Liver (tissue), 9 donors: ENCODE data around the gene AHSA1. TPM values are rescaled to one million over a fixed set of nuclear protein-coding genes. Genes with fewer than 3 reads are reported as not detected.

Source experiments
- DNase-seq: peaks from one replicate; pipeline ENCODE4 v3.0.0-alpha.2; 2017; ENCODE audit warnings: low spot score
- H3K27ac ChIP-seq, 2 donors: one replicate each; pipeline ENCODE4 v1.7.0; 2013; ENCODE audit warnings: inconsistent platforms in 2 of 2, low read length in 2 of 2, control low read depth in 1 of 2, low read depth in 1 of 2, mild to moderate bottlenecking in 1 of 2
- H3K27me3 ChIP-seq, 4 donors: one replicate each; pipeline versions ENCODE4 v1.6.1 to v1.7.0; 2013; ENCODE audit warnings: low read length in 3 of 4, inconsistent platforms in 1 of 4, mild to moderate bottlenecking in 1 of 4, moderate library complexity in 1 of 4; ENCODE audit not compliant: control insufficient read depth in 4 of 4, insufficient read depth in 4 of 4
- H3K36me3 ChIP-seq, 4 donors: one replicate each; pipeline versions ENCODE4 v1.6.1 to v1.7.0; 2013; ENCODE audit warnings: low read length in 3 of 4, mild to moderate bottlenecking in 3 of 4, low read depth in 1 of 4, moderate library complexity in 1 of 4; ENCODE audit not compliant: control insufficient read depth in 4 of 4, insufficient read depth in 3 of 4
- H3K4me1 ChIP-seq, 4 donors: one replicate each; pipeline versions ENCODE4 v1.6.1 to v1.7.0; 2013; ENCODE audit warnings: low read length in 3 of 4, mild to moderate bottlenecking in 3 of 4, moderate library complexity in 1 of 4; ENCODE audit not compliant: control insufficient read depth in 4 of 4, insufficient read depth in 4 of 4
- H3K4me3 ChIP-seq, 3 donors: one replicate each; pipeline versions ENCODE4 v1.6.1 to v1.7.0; 2013; ENCODE audit warnings: low read length in 3 of 3, control low read depth in 1 of 3, low read depth in 1 of 3, mild to moderate bottlenecking in 1 of 3
- H3K9ac ChIP-seq, 2 donors: one replicate each; pipeline ENCODE4 v1.7.0; 2013; ENCODE audit warnings: low read length in 2 of 2, mild to moderate bottlenecking in 2 of 2, moderate library complexity in 2 of 2, control low read depth in 1 of 2, low read depth in 1 of 2
- H3K9me3 ChIP-seq, 4 donors: one replicate each; pipeline versions ENCODE4 v1.6.1 to v1.7.0; 2013; ENCODE audit warnings: low read length in 3 of 4; ENCODE audit not compliant: control insufficient read depth in 4 of 4
- ATF3 ChIP-seq: IDR thresholded peaks from 2 replicates; pipeline ENCODE4 v1.6.1; 2016; ENCODE audit warnings: antibody characterized with exemption
- EGR1 ChIP-seq, 2 donors: IDR thresholded peaks; 2 replicates each; pipeline ENCODE4 v1.6.1; 2016 to 2018; ENCODE audit warnings: antibody characterized with exemption in 2 of 2, low read depth in 2 of 2
- FOXA1 ChIP-seq: IDR thresholded peaks from 2 replicates; pipeline ENCODE4 v1.6.1; 2016; ENCODE audit warnings: antibody characterized with exemption
- FOXA2 ChIP-seq: IDR thresholded peaks from 2 replicates; pipeline ENCODE4 v1.6.1; 2016; ENCODE audit warnings: antibody characterized with exemption
- GABPA ChIP-seq, 2 donors: IDR thresholded peaks in 1 of 2; conservative IDR thresholded peaks in 1 of 2; 2 replicates each; pipeline ENCODE4 v1.6.1; 2016; ENCODE audit warnings: antibody characterized with exemption in 2 of 2, mild to moderate bottlenecking in 1 of 2, moderate library complexity in 1 of 2
- HNF4A ChIP-seq, 2 donors: conservative IDR thresholded peaks; 2 replicates each; pipeline ENCODE4 v1.6.1; 2016; ENCODE audit warnings: antibody characterized with exemption in 2 of 2, mild to moderate bottlenecking in 2 of 2
- HNF4G ChIP-seq: IDR thresholded peaks from 2 replicates; pipeline ENCODE4 v1.6.1; 2016; ENCODE audit warnings: antibody characterized with exemption
- JUND ChIP-seq, 2 donors: IDR thresholded peaks; 2 replicates each; pipeline ENCODE4 v1.6.1; 2016; ENCODE audit warnings: antibody characterized with exemption in 2 of 2
- MAX ChIP-seq: IDR thresholded peaks from 2 replicates; pipeline ENCODE4 v1.6.1; 2016; ENCODE audit warnings: antibody characterized with exemption
- NR2F2 ChIP-seq: IDR thresholded peaks from 2 replicates; pipeline ENCODE4 v1.6.1; 2016; ENCODE audit warnings: antibody characterized with exemption
- RAD21 ChIP-seq, 2 donors: IDR thresholded peaks; 2 replicates each; pipeline ENCODE4 v1.6.1; 2016; ENCODE audit warnings: antibody characterized with exemption in 2 of 2, mild to moderate bottlenecking in 2 of 2
- RXRA ChIP-seq, 2 donors: IDR thresholded peaks; 2 replicates each; pipeline ENCODE4 v1.6.1; 2017 to 2018; ENCODE audit warnings: antibody characterized with exemption in 2 of 2, mild to moderate bottlenecking in 1 of 2
- SP1 ChIP-seq: IDR thresholded peaks from 2 replicates; pipeline ENCODE4 v1.6.1; 2018; ENCODE audit warnings: antibody characterized with exemption, mild to moderate bottlenecking
- YY1 ChIP-seq: IDR thresholded peaks from 2 replicates; pipeline ENCODE4 v1.6.1; 2016; ENCODE audit warnings: antibody characterized with exemption, mild to moderate bottlenecking
- ZBTB33 ChIP-seq: IDR thresholded peaks from 2 replicates; pipeline ENCODE4 v1.6.1; 2016; ENCODE audit warnings: antibody characterized with exemption
- WGBS: extraction: QIAGEN DNeasy Blood & Tissue Kit; methylation state at CpG from one replicate; pipeline ENCODE4 v1.1.7; 2013; 5-methylcytosine and 5-hydroxymethylcytosine counted together
- polyA plus RNA-seq, 2 donors: library from polyadenylated mRNA; stranded (reverse) in 1 of 2; unstranded in 1 of 2; fragments of 200-250 nt in 1 of 2; fragments of >200 nt in 1 of 2; fragmentation: Nextera tagmentation in 1 of 2; extraction: Ambion mirVana in 1 of 2; gene quantifications; one replicate each; pipeline versions ENCODE4 v1.2.1 to v1.2.3, GENCODE V29; 2013 to 2015
- total RNA-seq, 2 donors: library from RNA; depleted of rRNA; stranded (reverse); fragments of >200 nt; gene quantifications; one replicate each; pipeline ENCODE4 v1.2.3, GENCODE V29; 2014
- TF ChIP-seq, protein P1 (sequence below): fragments of 150-350 bp; IDR thresholded peaks from 2 replicates; pipeline ENCODE4 v1.5.1; 2017; ENCODE audit warnings: improper control_type of control experiment, low read depth, low read length; ENCODE audit not compliant: missing input control
- donor health status: healthy.
- donor health status: healthy.
- donor health status: healthy.
- donor health status: healthy.
- donor health status: healthy.

The AHSA1 gene
- total and polyA plus RNA-seq, 4 donors = 45.8 to 80.7 (median 50.9) TPM

- Histone ChIP-seq H3K4me1 (no peaks in the 10 kb centered on the region), H3K36me3 (peaks cover 1 to 57% (median 45%) of the 10 kb centered on the region in 4 donors), H3K9ac (no peak overlapping the region), H3K27me3 (no peaks in the 10 kb centered on the region), H3K27ac (no peak overlapping the region), H3K9me3 (no peaks in the 10 kb centered on the region), H3K4me3 (no peak overlapping the region)
- TF ChIP-seq ZBTB33 = no peak
- TF ChIP-seq FOXA2 = no peak
- no peak for TF ChIP-seq GABPA (IDR thresholded peaks at IDR 0.05 in 1 of 2, conservative IDR thresholded peaks at IDR 0.05 in 1 of 2)
- no peak for TF ChIP-seq EGR1 (IDR thresholded peaks at IDR 0.05; ENCODE audit: low read depth in 2 of 2)
- TF ChIP-seq HNF4G = no peak
- no peak for TF ChIP-seq SP1
- TF ChIP-seq FOXA1 = no peak
- no peak for TF ChIP-seq ATF3
- no peak for TF ChIP-seq NR2F2
- TF ChIP-seq JUND (IDR thresholded peaks at IDR 0.05) = no peak
- no peak for TF ChIP-seq RAD21 (IDR thresholded peaks at IDR 0.05)
- WGBS = 94% methylated on average over 2 of the region's 2 CpGs
- no peak for DNase-seq
Observed at GRCh38 chr14:77442196-77442595, 15.7 kb upstream of the AHSA1 start.

DNA sequence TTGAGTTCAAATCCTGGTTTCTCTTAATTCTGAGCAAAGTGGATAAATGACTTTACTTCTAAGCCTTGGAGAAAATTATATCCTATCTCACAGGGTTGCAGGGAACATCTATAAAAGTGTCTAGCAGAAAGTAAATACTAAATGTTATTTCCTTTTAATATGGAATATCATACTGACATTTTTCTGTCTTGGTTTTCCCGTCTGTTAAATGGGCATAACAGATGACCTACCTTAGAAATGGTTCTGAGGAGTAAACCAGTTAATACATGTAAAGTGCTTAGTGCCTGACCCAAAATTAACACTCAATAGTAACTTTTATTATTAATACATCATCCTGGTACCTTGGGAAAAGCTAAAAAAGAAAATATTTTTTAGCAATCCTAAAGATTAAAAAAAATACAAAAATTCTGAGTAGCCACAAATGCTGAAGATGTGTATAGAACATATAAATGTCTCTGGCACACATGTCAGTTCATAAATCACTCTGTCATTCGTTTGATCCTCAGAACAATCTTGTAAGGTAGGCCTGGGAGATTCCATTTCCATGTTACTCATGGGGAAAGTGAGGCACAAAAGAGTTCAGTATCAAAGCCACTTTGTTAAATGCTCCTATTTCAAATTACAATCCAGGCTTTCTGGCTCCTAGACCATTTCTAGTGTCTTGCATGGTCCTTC lies 1.8 kb upstream of the AHSA1 start:
- peaks cover 1 to 24% (median 17%) of the 10 kb centered on the region in 4 donors for H3K36me3 ChIP-seq
- H3K9me3 ChIP-seq = no peaks in the 10 kb centered on the region
- no peak for DNase-seq
- TF ChIP-seq, protein P1, sequence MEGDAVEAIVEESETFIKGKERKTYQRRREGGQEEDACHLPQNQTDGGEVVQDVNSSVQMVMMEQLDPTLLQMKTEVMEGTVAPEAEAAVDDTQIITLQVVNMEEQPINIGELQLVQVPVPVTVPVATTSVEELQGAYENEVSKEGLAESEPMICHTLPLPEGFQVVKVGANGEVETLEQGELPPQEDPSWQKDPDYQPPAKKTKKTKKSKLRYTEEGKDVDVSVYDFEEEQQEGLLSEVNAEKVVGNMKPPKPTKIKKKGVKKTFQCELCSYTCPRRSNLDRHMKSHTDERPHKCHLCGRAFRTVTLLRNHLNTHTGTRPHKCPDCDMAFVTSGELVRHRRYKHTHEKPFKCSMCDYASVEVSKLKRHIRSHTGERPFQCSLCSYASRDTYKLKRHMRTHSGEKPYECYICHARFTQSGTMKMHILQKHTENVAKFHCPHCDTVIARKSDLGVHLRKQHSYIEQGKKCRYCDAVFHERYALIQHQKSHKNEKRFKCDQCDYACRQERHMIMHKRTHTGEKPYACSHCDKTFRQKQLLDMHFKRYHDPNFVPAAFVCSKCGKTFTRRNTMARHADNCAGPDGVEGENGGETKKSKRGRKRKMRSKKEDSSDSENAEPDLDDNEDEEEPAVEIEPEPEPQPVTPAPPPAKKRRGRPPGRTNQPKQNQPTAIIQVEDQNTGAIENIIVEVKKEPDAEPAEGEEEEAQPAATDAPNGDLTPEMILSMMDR = no peak
- TF ChIP-seq HNF4A (conservative IDR thresholded peaks at IDR 0.05) (no peak), GABPA (IDR thresholded peaks at IDR 0.05 in 1 of 2, conservative IDR thresholded peaks at IDR 0.05 in 1 of 2) (no peak), RXRA (IDR thresholded peaks at IDR 0.05) (no peak), EGR1 (IDR thresholded peaks at IDR 0.05; ENCODE audit: low read depth in 2 of 2) (no peak), FOXA2 (no peak)
- H3K4me3 ChIP-seq = no peak overlapping the region
- H3K4me1 ChIP-seq = peaks cover 0 to 30% (median 16%) of the 10 kb centered on the region in 4 donors
- no peaks in the 10 kb centered on the region for H3K27me3 ChIP-seq
- H3K9ac ChIP-seq = peak overlapping the region in 1 of 2 donors; percentile 83
- WGBS = 83% methylated on average over 2 of the region's 2 CpGs
- no peak overlapping the region for H3K27ac ChIP-seq

- no peak for DNase-seq
- no peaks in the 10 kb centered on the region for H3K27me3 ChIP-seq
- peaks cover 0 to 30% (median 16%) of the 10 kb centered on the region in 4 donors for H3K4me1 ChIP-seq
- H3K9me3 ChIP-seq = no peaks in the 10 kb centered on the region
- peaks cover 6 to 28% (median 24%) of the 10 kb centered on the region in 4 donors for H3K36me3 ChIP-seq
- peak overlapping the region; percentile 83 to 99 for H3K9ac ChIP-seq
- WGBS = under 1% methylated on average over 18 of the region's 18 CpGs
- peak overlapping the region; percentile 86 to 99 for H3K27ac ChIP-seq
- H3K4me3 ChIP-seq = peak overlapping the region; percentile 68 to 90 (median 88)
- TF ChIP-seq EGR1 (IDR thresholded peaks at IDR 0.05; ENCODE audit: low read depth in 2 of 2) (no peak), JUND (IDR thresholded peaks at IDR 0.05) (no peak), NR2F2 (no peak), MAX (no peak), ZBTB33 (no peak), RXRA (IDR thresholded peaks at IDR 0.05) (no peak), FOXA1 (no peak), SP1 (no peak), HNF4G (no peak), ATF3 (no peak), YY1 (no peak)
Observed at GRCh38 chr14:77457115-77457521, 775 bp upstream of the AHSA1 start.
